Measurements from ENCODE around the gene PPP1R37.

Gene PPP1R37

GRCh38 chr19:45122832-45123231 lies 29.9 kb downstream of the PPP1R37 start:
- DNase-seq (ENCODE audit: low read depth): no peak
- TF ChIP-seq CTCF (IDR thresholded peaks at IDR 0.05; ENCODE audit: insufficient read depth, low read depth, low read length, missing control alignments): no peak
- H3K4me3 ChIP-seq (ENCODE audit: low read depth, low read length): no peak overlapping the region

GRCh38 chr19:45123440-45123850 lies 30.5 kb downstream of the PPP1R37 start:
- no peak for DNase-seq (ENCODE audit: low read depth)
- H3K4me3 ChIP-seq (ENCODE audit: low read depth, low read length): no peak overlapping the region
- TF ChIP-seq CTCF (IDR thresholded peaks at IDR 0.05; ENCODE audit: insufficient read depth, low read depth, low read length, missing control alignments): no peak

- no peak overlapping the region for H3K4me3 ChIP-seq (ENCODE audit: low read depth, low read length)
- no peak for TF ChIP-seq CTCF (IDR thresholded peaks at IDR 0.05; ENCODE audit: insufficient read depth, low read depth, low read length, missing control alignments)
- DNase-seq (ENCODE audit: low read depth): no peak
Observed at GRCh38 chr19:45124021-45124420, 31.0 kb downstream of the PPP1R37 start.

GRCh38 chr19:45125360-45125759 lies 32.4 kb downstream of the PPP1R37 start:
- TF ChIP-seq CTCF (IDR thresholded peaks at IDR 0.05; ENCODE audit: insufficient read depth, low read depth, low read length, missing control alignments): no peak
- H3K4me3 ChIP-seq (ENCODE audit: low read depth, low read length): no peak overlapping the region
- no peak for DNase-seq (ENCODE audit: low read depth)

- H3K4me3 ChIP-seq (ENCODE audit: low read depth, low read length): no peak overlapping the region
- peak; percentile 79 for DNase-seq (ENCODE audit: low read depth)
- TF ChIP-seq CTCF (IDR thresholded peaks at IDR 0.05; ENCODE audit: insufficient read depth, low read depth, low read length, missing control alignments): peak; percentile 82
Observed at GRCh38 chr19:45125975-45126493, 33.1 kb downstream of the PPP1R37 start.

GRCh38 chr19:45126654-45127053 lies 33.7 kb downstream of the PPP1R37 start:
- DNase-seq (ENCODE audit: low read depth): no peak
- H3K4me3 ChIP-seq (ENCODE audit: low read depth, low read length): no peak overlapping the region
- TF ChIP-seq CTCF (IDR thresholded peaks at IDR 0.05; ENCODE audit: insufficient read depth, low read depth, low read length, missing control alignments): no peak

- H3K4me3 ChIP-seq (ENCODE audit: low read depth, low read length): no peak overlapping the region
- no peak for DNase-seq (ENCODE audit: low read depth)
- TF ChIP-seq CTCF (IDR thresholded peaks at IDR 0.05; ENCODE audit: insufficient read depth, low read depth, low read length, missing control alignments): no peak
Observed at GRCh38 chr19:45128146-45128545, 35.2 kb downstream of the PPP1R37 start.

All from GM12865 (cell line).